Measurements from ENCODE around the gene KCNQ2. TPM values are rescaled to one million over a fixed set of nuclear protein-coding genes. Genes with fewer than 3 reads are reported as not detected.
A peak's percentile ranks its signal among the peaks of the same experiment; 100 is the strongest.
"Not testable (repeated sequence)": the region's sequence is repeated elsewhere in the genome, so short reads cannot be mapped to it uniquely, and the experiment has no call there.

Gene KCNQ2
- total RNA-seq, 1 donor from 2014 or later = 157 TPM

GRCh38 chr20:63382551-63383300, 89.7 kb downstream of the KCNQ2 start:
- TF ChIP-seq CTCF (conservative IDR thresholded peaks at IDR 0.05) = no peak
- Mint-ChIP-seq H3K9me3 (peaks cover 15% of the 10 kb centered on the region), H3K4me1 (peaks cover 19% of the 10 kb centered on the region), H3K27me3 (ENCODE audit: low read depth) (no peaks in the 10 kb centered on the region), H3K27ac (ENCODE audit: unreplicated experiment) (no peak overlapping the region), H3K36me3 (ENCODE audit: low read depth) (peaks cover 6% of the 10 kb centered on the region), H3K4me3 (no peak overlapping the region)
- no peak for DNase-seq (ENCODE audit: low read depth, low spot score)

GRCh38 chr20:63381781-63382431, 90.5 kb downstream of the KCNQ2 start:
- Mint-ChIP-seq H3K36me3 (ENCODE audit: low read depth) (peaks cover 5% of the 10 kb centered on the region), H3K9me3 (peaks cover 9% of the 10 kb centered on the region), H3K4me3 (no peak overlapping the region), H3K27ac (ENCODE audit: unreplicated experiment) (no peak overlapping the region), H3K4me1 (peaks cover 26% of the 10 kb centered on the region), H3K27me3 (ENCODE audit: low read depth) (peaks cover 4% of the 10 kb centered on the region)
- peak; percentile 76 for DNase-seq (ENCODE audit: low read depth, low spot score)
- TF ChIP-seq CTCF (conservative IDR thresholded peaks at IDR 0.05) = peak; percentile 99

- TF ChIP-seq CTCF (conservative IDR thresholded peaks at IDR 0.05) = no peak
- H3K4me1 Mint-ChIP-seq = peaks cover 31% of the 10 kb centered on the region
- H3K27me3 Mint-ChIP-seq (ENCODE audit: low read depth) = peaks cover 4% of the 10 kb centered on the region
- no peak overlapping the region for H3K27ac Mint-ChIP-seq (ENCODE audit: unreplicated experiment)
- no peak overlapping the region for H3K4me3 Mint-ChIP-seq
- no peak for DNase-seq (ENCODE audit: low read depth, low spot score)
- H3K36me3 Mint-ChIP-seq (ENCODE audit: low read depth) = peaks cover 1% of the 10 kb centered on the region
- peaks cover 2% of the 10 kb centered on the region for H3K9me3 Mint-ChIP-seq
Measured at GRCh38 chr20:63380346-63380870, 92.0 kb downstream of the KCNQ2 start.

- DNase-seq (ENCODE audit: low read depth, low spot score); H3K4me3 Mint-ChIP-seq; H3K36me3 Mint-ChIP-seq (ENCODE audit: low read depth); H3K9me3 Mint-ChIP-seq; H3K27me3 Mint-ChIP-seq (ENCODE audit: low read depth); H3K27ac Mint-ChIP-seq (ENCODE audit: unreplicated experiment): not testable (repeated sequence)
- peaks cover 31% of the 10 kb centered on the region for H3K4me1 Mint-ChIP-seq
Measured at GRCh38 chr20:63379872-63380271, 92.6 kb downstream of the KCNQ2 start.

GRCh38 chr20:63379296-63379695, 93.2 kb downstream of the KCNQ2 start:
- H3K9me3 Mint-ChIP-seq = no peaks in the 10 kb centered on the region
- TF ChIP-seq CTCF (conservative IDR thresholded peaks at IDR 0.05) = no peak
- H3K4me3 Mint-ChIP-seq = no peak overlapping the region
- no peak overlapping the region for H3K27ac Mint-ChIP-seq (ENCODE audit: unreplicated experiment)
- H3K4me1 Mint-ChIP-seq = peaks cover 31% of the 10 kb centered on the region
- H3K27me3 Mint-ChIP-seq (ENCODE audit: low read depth) = peaks cover 4% of the 10 kb centered on the region
- DNase-seq (ENCODE audit: low read depth, low spot score) = no peak
- no peaks in the 10 kb centered on the region for H3K36me3 Mint-ChIP-seq (ENCODE audit: low read depth)

GRCh38 chr20:63378626-63379025, 93.8 kb downstream of the KCNQ2 start:
- peak overlapping the region; percentile 54 for H3K4me3 Mint-ChIP-seq

More at GRCh38 chr20:63378626-63379025, 93.8 kb downstream of the KCNQ2 start:
- Mint-ChIP-seq H3K36me3 (ENCODE audit: low read depth) (no peaks in the 10 kb centered on the region), H3K4me1 (peaks cover 31% of the 10 kb centered on the region), H3K27ac (ENCODE audit: unreplicated experiment) (no peak overlapping the region), H3K27me3 (ENCODE audit: low read depth) (peaks cover 4% of the 10 kb centered on the region), H3K9me3 (no peaks in the 10 kb centered on the region)
- no peak for TF ChIP-seq CTCF (conservative IDR thresholded peaks at IDR 0.05)
- no peak for DNase-seq (ENCODE audit: low read depth, low spot score)
